Testis (tissue), 3 donors: ENCODE results near the gene TRAF2. TPM values are rescaled to one million over a fixed set of nuclear protein-coding genes. Genes with fewer than 3 reads are reported as not detected.
"Not testable (repeated sequence)": the region's sequence is repeated elsewhere in the genome, so short reads cannot be mapped to it uniquely, and the experiment has no call there.

ENCODE experiments used
- DNase-seq: peaks from one replicate; pipeline ENCODE4 v3.0.0-alpha.2; 2019
- H3K27ac ChIP-seq, 2 donors: fragments of 200-600 bp; sonication (generic); one replicate each; pipeline ENCODE4 v1.5.1; 2019
- H3K27me3 ChIP-seq: fragments of 200-600 bp; sonication (generic); one replicate; pipeline ENCODE4 v1.5.1; 2019
- H3K36me3 ChIP-seq: fragments of 200-600 bp; sonication (generic); one replicate; pipeline ENCODE4 v1.5.1; 2017; ENCODE audit warnings: low read depth; ENCODE audit errors: missing control alignments
- H3K4me1 ChIP-seq: fragments of 200-600 bp; sonication (generic); one replicate; pipeline ENCODE4 v1.5.1; 2019
- H3K4me3 ChIP-seq, 2 donors: fragments of 200-600 bp; sonication (generic); one replicate each; pipeline ENCODE4 v1.5.1; 2017 to 2019
- H3K9me3 ChIP-seq: fragments of 200-600 bp; sonication (generic); one replicate; pipeline ENCODE4 v1.5.1; 2017
- CTCF ChIP-seq, 3 experiments: fragments of 450-650 bp in 2 of 3; fragments of 200-600 bp in 1 of 3; sonication (generic) in 1 of 3; IDR thresholded peaks; one replicate each; pipeline ENCODE4 v1.5.1; 2016 to 2019; ENCODE audit warnings: antibody characterized with exemption in 3 of 3, mild to moderate bottlenecking in 2 of 3, moderate library complexity in 1 of 3
- POLR2A ChIP-seq: fragments of 450-650 bp; IDR thresholded peaks from one replicate; pipeline ENCODE4 v1.6.1; 2017; ENCODE audit warnings: antibody characterized with exemption, mild to moderate bottlenecking, moderate library complexity
- WGBS, 2 donors: methylation state at CpG; one replicate each; pipeline ENCODE4 v1.1.5; 2018; 5-methylcytosine and 5-hydroxymethylcytosine counted together
- intact Hi-C: fragments of 100-400 bp; cut with DNase I; formaldehyde crosslinking; loops from one replicate; pipeline ENCODE4 v1.15.1; 2023; ENCODE audit warnings: low total_unique reads
- polyA plus RNA-seq: library from polyadenylated mRNA; stranded (reverse); fragments of 350-450 nt; fragmentation: Illumina TruSeq; extraction: RNeasy Lipid Tissue Mini Kit (QIAGEN cat#74804); gene quantifications from one replicate; pipeline ENCODE4 v1.2.3, GENCODE V29; 2014; ENCODE audit warnings: low read depth, low replicate concordance; ENCODE audit not compliant: insufficient read depth
- total RNA-seq, 2 donors: library from RNA; depleted of rRNA; stranded (reverse); fragments of >200 nt; gene quantifications; one replicate each; pipeline ENCODE4 v1.2.3, GENCODE V29; 2016

Gene TRAF2
- total and polyA plus RNA-seq, 3 donors from 2014 or later = 21.9 to 32.9 (median 23.7) TPM

GRCh38 chr9:136880651-136881050 lies 5.7 kb upstream of the TRAF2 start:
- Histone ChIP-seq H3K4me1 (no peaks in the 10 kb centered on the region), H3K4me3 (no peak overlapping the region), H3K27me3 (no peaks in the 10 kb centered on the region), H3K9me3 (no peaks in the 10 kb centered on the region), H3K27ac (no peak overlapping the region), H3K36me3 (no peaks in the 10 kb centered on the region)
- TF ChIP-seq POLR2A (no peak), CTCF (IDR thresholded peaks at IDR 0.05) (no peak)
- no peak for DNase-seq
- WGBS, 2 donors = 85% methylated on average over 11 of the region's 11 CpGs
- intact Hi-C loops = no loop called here

GRCh38 chr9:136881691-136882108 lies 4.6 kb upstream of the TRAF2 start:
- no peak for DNase-seq
- intact Hi-C loops = no loop called here
- Histone ChIP-seq H3K36me3 (no peaks in the 10 kb centered on the region), H3K4me1 (no peaks in the 10 kb centered on the region), H3K27me3 (no peaks in the 10 kb centered on the region), H3K4me3 (no peak overlapping the region), H3K9me3 (no peaks in the 10 kb centered on the region), H3K27ac (no peak overlapping the region)
- WGBS, 2 donors = 30 to 38% methylated on average over 7 to 9 of the region's 9 CpGs
- TF ChIP-seq POLR2A (no peak), CTCF (IDR thresholded peaks at IDR 0.05) (no peak)

GRCh38 chr9:136882109-136882946 lies 4.0 kb upstream of the TRAF2 start:
- H3K27me3 ChIP-seq = no peaks in the 10 kb centered on the region
- DNase-seq = no peak
- no peaks in the 10 kb centered on the region for H3K36me3 ChIP-seq
- no peak for TF ChIP-seq CTCF (IDR thresholded peaks at IDR 0.05)
- no peak for TF ChIP-seq POLR2A
- no peak overlapping the region for H3K27ac ChIP-seq
- H3K4me1 ChIP-seq = peaks cover 4% of the 10 kb centered on the region
- H3K4me3 ChIP-seq = no peak overlapping the region
- H3K9me3 ChIP-seq = no peaks in the 10 kb centered on the region
- 69 to 75% methylated on average over 10 to 19 of the region's 19 CpGs for WGBS, 2 donors
- intact Hi-C loops = no loop called here

GRCh38 chr9:136882947-136883283 lies 3.4 kb upstream of the TRAF2 start:
- H3K9me3 ChIP-seq, DNase-seq, intact Hi-C loops, H3K27me3 ChIP-seq, H3K27ac ChIP-seq, H3K4me1 ChIP-seq, H3K36me3 ChIP-seq, H3K4me3 ChIP-seq: not testable (repeated sequence)
- 80 to 89% methylated on average over 9 of the region's 9 CpGs for WGBS, 2 donors

GRCh38 chr9:136883670-136884069 lies 2.6 kb upstream of the TRAF2 start:
- intact Hi-C loops = not testable (repeated sequence)

More at GRCh38 chr9:136883670-136884069, 2.6 kb upstream of the TRAF2 start:
- H3K27ac ChIP-seq, H3K9me3 ChIP-seq, H3K27me3 ChIP-seq, H3K36me3 ChIP-seq, H3K4me1 ChIP-seq, H3K4me3 ChIP-seq, DNase-seq: not testable (repeated sequence)
- WGBS, 2 donors = 89 to 95% methylated on average over 10 of the region's 10 CpGs
